ENCODE data around the gene WNT6.

WNT6 gene

GRCh38 chr2:218891275-218892135, 31.9 kb downstream of the WNT6 start:
- Histone ChIP-seq H2AFZ (ENCODE audit: low read length) (no peak overlapping the region), H3K4me2 (ENCODE audit: low read depth, low read length) (peak overlapping the region; percentile 93; the same call in 1 of the 2 replicates), H3K36me3 (replicated peaks; ENCODE audit: insufficient read depth, low read length) (no peaks in the 10 kb centered on the region), H3K27ac (ENCODE audit: low read length) (peak overlapping the region; percentile 82; the same call in 1 of the 2 replicates), H3K9me2 (replicated peaks; ENCODE audit: insufficient read depth, low read length) (no peaks in the 10 kb centered on the region), H3F3A (ENCODE audit: insufficient read depth, low read length) (peaks cover 38% of the 10 kb centered on the region), H4K20me1 (ENCODE audit: insufficient read depth, low read length) (no peaks in the 10 kb centered on the region), H3K9me3 (replicated peaks; ENCODE audit: insufficient read depth, low read length) (no peaks in the 10 kb centered on the region), H3K9ac (ENCODE audit: low read length) (peak overlapping the region; percentile 78; the same call in 1 of the 2 replicates), H3K4me3 (ENCODE audit: low read length) (no peak overlapping the region), H3K79me2 (ENCODE audit: low read length) (peaks cover 52% of the 10 kb centered on the region), H3K4me1 (ENCODE audit: low read length) (peaks cover 73% of the 10 kb centered on the region), H3K27me3 (replicated peaks; ENCODE audit: insufficient read depth, low read length) (no peaks in the 10 kb centered on the region)
- TF ChIP-seq EZH2 (optimal IDR thresholded peaks at IDR 0.05; ENCODE audit: low read depth, low read length): no peak
- TF ChIP-seq CTCF (IDR thresholded peaks at IDR 0.05; ENCODE audit: low read length): no peak
- no peak for TF ChIP-seq EZH2phosphoT487 (IDR thresholded peaks at IDR 0.05; ENCODE audit: low read length)
- DNase-seq: no peak

DNA sequence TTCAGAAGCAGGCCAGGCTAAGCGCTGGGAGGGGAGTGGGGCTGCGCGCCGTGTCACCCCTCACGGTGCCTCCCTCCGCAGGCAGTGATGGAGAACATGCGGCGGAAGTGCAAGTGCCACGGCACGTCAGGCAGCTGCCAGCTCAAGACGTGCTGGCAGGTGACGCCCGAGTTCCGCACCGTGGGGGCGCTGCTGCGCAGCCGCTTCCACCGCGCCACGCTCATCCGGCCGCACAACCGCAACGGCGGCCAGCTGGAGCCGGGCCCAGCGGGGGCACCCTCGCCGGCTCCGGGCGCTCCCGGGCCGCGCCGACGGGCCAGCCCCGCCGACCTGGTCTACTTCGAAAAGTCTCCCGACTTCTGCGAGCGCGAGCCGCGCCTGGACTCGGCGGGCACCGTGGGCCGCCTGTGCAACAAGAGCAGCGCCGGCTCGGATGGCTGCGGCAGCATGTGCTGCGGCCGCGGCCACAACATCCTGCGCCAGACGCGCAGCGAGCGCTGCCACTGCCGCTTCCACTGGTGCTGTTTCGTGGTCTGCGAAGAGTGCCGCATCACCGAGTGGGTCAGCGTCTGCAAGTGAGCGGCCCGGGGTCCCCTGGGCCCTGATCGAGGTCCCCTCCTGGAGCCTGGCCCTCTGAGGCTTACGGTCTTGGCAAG, 33.2 kb downstream of the WNT6 start:
- Histone ChIP-seq H3K9ac (ENCODE audit: low read length) (peak overlapping the region; percentile 78), H3K79me2 (ENCODE audit: low read length) (peaks cover 40% of the 10 kb centered on the region), H3K9me2 (replicated peaks; ENCODE audit: insufficient read depth, low read length) (no peaks in the 10 kb centered on the region), H4K20me1 (ENCODE audit: insufficient read depth, low read length) (no peaks in the 10 kb centered on the region), H3K36me3 (replicated peaks; ENCODE audit: insufficient read depth, low read length) (no peaks in the 10 kb centered on the region), H3F3A (ENCODE audit: insufficient read depth, low read length) (peaks cover 45% of the 10 kb centered on the region), H2AFZ (ENCODE audit: low read length) (0 out of 2 replicates have a peak overlapping the region, but pooled peaks have one; percentile 20), H3K27ac (ENCODE audit: low read length) (peak overlapping the region; percentile 82), H3K4me1 (ENCODE audit: low read length) (peaks cover 66% of the 10 kb centered on the region), H3K27me3 (replicated peaks; ENCODE audit: insufficient read depth, low read length) (no peaks in the 10 kb centered on the region), H3K4me2 (ENCODE audit: low read depth, low read length) (peak overlapping the region; percentile 93), H3K9me3 (replicated peaks; ENCODE audit: insufficient read depth, low read length) (no peaks in the 10 kb centered on the region), H3K4me3 (ENCODE audit: low read length) (peak overlapping the region; percentile 59)
- DNase-seq: peak; percentile 93
- TF ChIP-seq EZH2phosphoT487 (IDR thresholded peaks at IDR 0.05; ENCODE audit: low read length) (no peak), EZH2 (optimal IDR thresholded peaks at IDR 0.05; ENCODE audit: low read depth, low read length) (no peak), CTCF (IDR thresholded peaks at IDR 0.05; ENCODE audit: low read length) (peak; percentile 47)

- Histone ChIP-seq H3K9ac (ENCODE audit: low read length) (peak overlapping the region; percentile 78), H3F3A (ENCODE audit: insufficient read depth, low read length) (peaks cover 46% of the 10 kb centered on the region)
Observed at GRCh38 chr2:218893349-218894150, 33.9 kb downstream of the WNT6 start.

More at GRCh38 chr2:218893349-218894150, 33.9 kb downstream of the WNT6 start:
- TF ChIP-seq EZH2phosphoT487 (IDR thresholded peaks at IDR 0.05; ENCODE audit: low read length): no peak
- no peak for TF ChIP-seq CTCF (IDR thresholded peaks at IDR 0.05; ENCODE audit: low read length)
- no peak for TF ChIP-seq EZH2 (optimal IDR thresholded peaks at IDR 0.05; ENCODE audit: low read depth, low read length)
- Histone ChIP-seq H3K9me2 (replicated peaks; ENCODE audit: insufficient read depth, low read length) (no peaks in the 10 kb centered on the region), H2AFZ (ENCODE audit: low read length) (no peak overlapping the region), H3K27ac (ENCODE audit: low read length) (peak overlapping the region; percentile 82), H3K36me3 (replicated peaks; ENCODE audit: insufficient read depth, low read length) (no peaks in the 10 kb centered on the region), H3K9me3 (replicated peaks; ENCODE audit: insufficient read depth, low read length) (no peaks in the 10 kb centered on the region), H3K27me3 (replicated peaks; ENCODE audit: insufficient read depth, low read length) (no peaks in the 10 kb centered on the region), H3K4me3 (ENCODE audit: low read length) (peak overlapping the region; percentile 59), H3K4me2 (ENCODE audit: low read depth, low read length) (peak overlapping the region; percentile 93), H4K20me1 (ENCODE audit: insufficient read depth, low read length) (no peaks in the 10 kb centered on the region), H3K4me1 (ENCODE audit: low read length) (peaks cover 65% of the 10 kb centered on the region), H3K79me2 (ENCODE audit: low read length) (peaks cover 33% of the 10 kb centered on the region)
- DNase-seq: no peak
